Retinal pigment epithelial cell (primary cell): ENCODE data around the gene CEP135.

Source experiments
- DNase-seq: peaks from one replicate; pipeline ENCODE4 v3.0.0-alpha.2; 2010; ENCODE audit warnings: low read depth
- H3K4me3 ChIP-seq: 2 replicates; pipeline ENCODE4 v1.5.1; 2011; ENCODE audit warnings: mild to moderate bottlenecking, low read length, control low read depth, moderate library complexity
- TF ChIP-seq, protein P1 (sequence below): conservative IDR thresholded peaks from 2 replicates; pipeline ENCODE4 v1.5.1; 2011; ENCODE audit warnings: low read depth, low read length, control low read depth, inconsistent platforms

Gene CEP135

DNA sequence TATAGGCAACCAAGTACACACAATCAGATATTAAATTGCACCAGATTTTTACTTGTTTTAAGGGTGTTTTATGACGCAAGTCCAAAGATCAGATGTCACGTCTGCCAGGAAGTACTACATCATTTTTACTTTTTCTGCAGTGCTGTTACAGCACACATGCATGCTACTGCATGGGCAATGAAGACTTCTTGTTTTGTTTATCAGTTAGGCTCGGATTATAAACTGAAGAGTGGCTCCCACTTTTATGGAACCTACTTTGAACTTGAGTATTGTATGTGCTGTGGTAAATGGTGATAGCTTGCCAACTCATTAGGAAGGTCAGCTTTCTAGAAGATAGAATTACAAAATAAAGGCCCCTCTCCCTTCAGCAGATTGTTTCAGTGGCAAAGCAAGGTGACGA, 131.6 kb downstream of the CEP135 start:
- no peak for DNase-seq
- TF ChIP-seq, protein P1, sequence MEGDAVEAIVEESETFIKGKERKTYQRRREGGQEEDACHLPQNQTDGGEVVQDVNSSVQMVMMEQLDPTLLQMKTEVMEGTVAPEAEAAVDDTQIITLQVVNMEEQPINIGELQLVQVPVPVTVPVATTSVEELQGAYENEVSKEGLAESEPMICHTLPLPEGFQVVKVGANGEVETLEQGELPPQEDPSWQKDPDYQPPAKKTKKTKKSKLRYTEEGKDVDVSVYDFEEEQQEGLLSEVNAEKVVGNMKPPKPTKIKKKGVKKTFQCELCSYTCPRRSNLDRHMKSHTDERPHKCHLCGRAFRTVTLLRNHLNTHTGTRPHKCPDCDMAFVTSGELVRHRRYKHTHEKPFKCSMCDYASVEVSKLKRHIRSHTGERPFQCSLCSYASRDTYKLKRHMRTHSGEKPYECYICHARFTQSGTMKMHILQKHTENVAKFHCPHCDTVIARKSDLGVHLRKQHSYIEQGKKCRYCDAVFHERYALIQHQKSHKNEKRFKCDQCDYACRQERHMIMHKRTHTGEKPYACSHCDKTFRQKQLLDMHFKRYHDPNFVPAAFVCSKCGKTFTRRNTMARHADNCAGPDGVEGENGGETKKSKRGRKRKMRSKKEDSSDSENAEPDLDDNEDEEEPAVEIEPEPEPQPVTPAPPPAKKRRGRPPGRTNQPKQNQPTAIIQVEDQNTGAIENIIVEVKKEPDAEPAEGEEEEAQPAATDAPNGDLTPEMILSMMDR = no peak
- no peak overlapping the region for H3K4me3 ChIP-seq

DNA sequence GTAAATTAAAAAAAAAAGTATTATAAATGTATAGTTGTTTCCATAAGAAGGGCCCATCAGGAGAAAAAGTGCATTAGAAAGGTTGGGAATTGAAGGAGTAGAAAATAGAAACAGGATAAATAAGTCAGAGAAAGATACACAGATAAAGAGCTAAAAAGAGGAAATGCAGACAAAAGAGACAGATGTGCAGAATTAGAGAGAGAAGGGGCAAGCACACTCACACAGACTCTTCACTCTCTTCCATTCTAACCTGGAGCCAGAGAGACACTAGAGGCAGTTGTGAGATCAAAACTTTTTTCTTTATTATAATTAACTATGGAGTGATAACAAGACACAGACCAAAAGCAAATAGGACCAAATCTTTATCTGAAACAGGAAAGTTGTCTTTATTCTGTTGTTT, 134.1 kb downstream of the CEP135 start:
- TF ChIP-seq, protein P1 = no peak
- no peak overlapping the region for H3K4me3 ChIP-seq

More for the DNA sequence above, 134.1 kb downstream of the CEP135 start:
- no peak for DNase-seq
